ENCODE results near the gene KLHL22. TPM values are rescaled to one million over a fixed set of nuclear protein-coding genes. Genes with fewer than 3 reads are reported as not detected.
"Not testable (repeated sequence)": the region's sequence is repeated elsewhere in the genome, so short reads cannot be mapped to it uniquely, and the experiment has no call there.

The KLHL22 gene
- total RNA-seq, 1 experiment from 2014 or later = 29.4 TPM

- DNase-seq (ENCODE audit: low read depth) = no peak
Observed at GRCh38 chr22:20422271-20423007, 73.2 kb downstream of the KLHL22 start.

GRCh38 chr22:20421507-20421874, 74.1 kb downstream of the KLHL22 start:
- no peak for DNase-seq (ENCODE audit: low read depth)

- no peak for DNase-seq (ENCODE audit: low read depth)
Observed at GRCh38 chr22:20420157-20420842, 75.3 kb downstream of the KLHL22 start.

- no peak for DNase-seq (ENCODE audit: low read depth)
Observed at GRCh38 chr22:20419664-20419951, 76.0 kb downstream of the KLHL22 start.

DNA sequence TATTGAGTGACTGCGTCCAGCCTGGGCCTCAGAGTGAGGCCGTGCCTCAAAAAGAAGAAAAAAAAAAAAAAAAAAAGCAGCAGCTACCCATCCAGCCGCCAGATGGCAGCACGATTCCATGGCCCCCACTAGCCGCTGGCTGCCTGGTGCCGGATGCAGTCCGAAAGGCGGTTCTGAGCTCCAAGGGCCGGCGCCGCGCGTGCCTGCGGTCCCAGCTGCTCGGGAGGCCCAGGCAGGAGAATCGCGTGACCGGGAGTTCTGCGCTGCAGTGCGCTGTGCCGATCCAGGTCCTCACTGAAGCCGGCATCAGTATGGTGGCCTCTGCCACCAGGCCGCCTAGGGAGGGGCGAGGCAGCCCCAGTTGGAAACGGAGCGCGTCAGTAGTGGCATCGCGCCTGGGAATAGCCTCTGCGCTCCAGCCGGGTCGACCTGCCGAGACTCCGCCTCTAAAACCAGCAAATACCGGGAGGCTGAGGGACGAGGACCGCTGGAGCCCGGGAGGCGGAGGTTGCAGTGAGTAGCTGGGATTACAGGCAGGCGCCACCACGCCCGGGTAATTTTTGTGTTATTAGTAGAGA, 77.3 kb downstream of the KLHL22 start:
- DNase-seq (ENCODE audit: low read depth) = peak; percentile 74

- not testable (repeated sequence) for DNase-seq (ENCODE audit: low read depth)
Observed at GRCh38 chr22:20415699-20416098, 79.9 kb downstream of the KLHL22 start.

- not testable (repeated sequence) for DNase-seq (ENCODE audit: low read depth)
Observed at GRCh38 chr22:20415241-20415640, 80.4 kb downstream of the KLHL22 start.

GRCh38 chr22:20414450-20414849, 81.1 kb downstream of the KLHL22 start:
- no peak for DNase-seq (ENCODE audit: low read depth)

GRCh38 chr22:20414059-20414440, 81.5 kb downstream of the KLHL22 start:
- no peak for DNase-seq (ENCODE audit: low read depth)

DNA sequence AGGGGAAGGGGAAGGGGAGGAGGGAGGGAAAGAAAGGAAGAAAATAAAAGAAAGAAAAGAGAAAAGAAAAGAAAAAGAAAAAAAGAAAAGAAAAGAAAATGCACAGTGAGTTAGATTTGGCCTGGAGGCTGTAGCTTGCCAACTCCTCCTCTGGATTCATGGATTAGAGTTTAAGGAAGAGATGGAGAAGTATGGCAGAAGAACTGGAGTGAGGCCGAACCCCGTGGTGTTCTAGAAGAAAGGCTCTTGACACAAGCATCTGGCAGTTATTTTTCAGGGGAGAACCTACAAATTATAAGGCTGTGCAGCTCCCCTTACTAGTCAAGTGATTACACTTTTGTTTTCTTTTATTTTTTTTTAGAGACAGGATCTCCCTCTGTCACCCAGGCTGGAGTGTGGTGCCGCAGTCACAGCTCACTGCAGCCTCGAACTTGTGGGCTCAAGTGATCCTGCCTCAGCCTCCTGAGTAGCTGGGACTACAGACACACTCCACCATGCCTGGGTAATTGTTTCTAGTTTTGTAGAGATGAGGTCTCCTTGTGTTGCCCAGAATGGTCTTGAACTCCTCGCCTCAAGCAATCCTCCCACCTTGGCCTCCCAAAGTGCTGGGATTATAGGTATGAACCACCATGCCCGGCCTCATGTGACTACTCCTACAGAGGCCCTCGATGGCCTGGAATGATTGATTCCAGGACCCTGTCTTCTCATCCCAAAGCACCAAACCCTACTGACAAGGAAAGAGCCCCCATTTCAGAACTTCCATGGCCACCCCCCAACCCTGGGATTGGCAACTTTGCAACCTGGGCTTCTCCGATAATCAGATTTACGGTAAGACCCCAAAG, 82.2 kb downstream of the KLHL22 start:
- no peak for DNase-seq (ENCODE audit: low read depth)

- no peak for DNase-seq (ENCODE audit: low read depth)
Observed at GRCh38 chr22:20412474-20413216, 83.0 kb downstream of the KLHL22 start.

- DNase-seq (ENCODE audit: low read depth) = not testable (repeated sequence)
Observed at GRCh38 chr22:20409385-20409784, 86.2 kb downstream of the KLHL22 start.

- DNase-seq (ENCODE audit: low read depth) = no peak
Observed at GRCh38 chr22:20408891-20409290, 86.7 kb downstream of the KLHL22 start.

DNA sequence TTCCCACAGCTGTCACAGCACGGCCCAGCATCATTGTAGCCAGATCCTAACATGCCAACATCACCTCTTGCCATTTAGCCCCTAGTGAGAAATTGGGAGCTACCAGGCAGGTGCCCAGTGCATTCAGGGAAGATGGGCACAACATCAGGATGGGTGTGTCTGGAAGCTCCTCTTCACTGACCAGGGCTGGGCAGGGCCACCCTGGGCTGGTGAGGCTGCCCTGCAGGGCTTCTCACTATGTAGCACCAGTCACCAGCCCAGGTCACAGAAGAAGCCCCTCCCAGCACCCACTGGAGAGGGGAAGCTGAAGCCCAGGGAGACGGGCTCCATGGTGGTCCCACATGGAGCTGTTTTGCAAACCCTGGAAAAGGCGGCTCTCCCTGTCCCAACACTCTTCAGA, 87.8 kb downstream of the KLHL22 start:
- no peak for DNase-seq (ENCODE audit: low read depth)

- no peak for DNase-seq (ENCODE audit: low read depth)
Observed at GRCh38 chr22:20406686-20407408, 88.7 kb downstream of the KLHL22 start.

DNA sequence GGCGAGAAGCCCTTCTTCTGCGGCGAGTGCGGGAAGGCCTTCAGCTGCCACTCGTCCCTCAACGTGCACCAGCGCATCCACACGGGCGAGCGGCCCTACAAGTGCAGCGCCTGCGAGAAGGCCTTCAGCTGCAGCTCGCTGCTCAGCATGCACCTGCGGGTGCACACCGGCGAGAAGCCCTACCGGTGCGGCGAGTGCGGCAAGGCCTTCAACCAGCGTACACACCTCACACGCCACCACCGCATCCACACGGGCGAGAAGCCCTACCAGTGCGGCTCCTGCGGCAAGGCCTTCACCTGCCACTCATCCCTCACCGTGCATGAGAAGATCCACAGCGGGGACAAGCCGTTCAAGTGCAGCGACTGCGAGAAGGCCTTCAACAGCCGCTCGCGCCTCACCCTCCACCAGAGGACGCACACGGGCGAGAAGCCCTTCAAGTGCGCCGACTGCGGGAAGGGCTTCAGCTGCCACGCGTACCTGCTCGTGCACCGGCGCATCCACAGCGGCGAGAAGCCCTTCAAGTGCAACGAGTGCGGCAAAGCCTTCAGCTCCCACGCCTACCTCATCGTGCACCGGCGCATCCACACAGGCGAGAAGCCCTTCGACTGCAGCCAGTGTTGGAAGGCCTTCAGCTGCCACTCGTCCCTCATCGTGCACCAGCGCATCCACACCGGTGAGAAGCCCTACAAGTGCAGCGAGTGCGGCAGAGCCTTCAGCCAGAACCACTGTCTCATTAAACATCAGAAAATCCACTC, 89.5 kb downstream of the KLHL22 start:
- no peak for DNase-seq (ENCODE audit: low read depth)

- no peak for DNase-seq (ENCODE audit: low read depth)
Observed at GRCh38 chr22:20405291-20405930, 90.2 kb downstream of the KLHL22 start.

DNA sequence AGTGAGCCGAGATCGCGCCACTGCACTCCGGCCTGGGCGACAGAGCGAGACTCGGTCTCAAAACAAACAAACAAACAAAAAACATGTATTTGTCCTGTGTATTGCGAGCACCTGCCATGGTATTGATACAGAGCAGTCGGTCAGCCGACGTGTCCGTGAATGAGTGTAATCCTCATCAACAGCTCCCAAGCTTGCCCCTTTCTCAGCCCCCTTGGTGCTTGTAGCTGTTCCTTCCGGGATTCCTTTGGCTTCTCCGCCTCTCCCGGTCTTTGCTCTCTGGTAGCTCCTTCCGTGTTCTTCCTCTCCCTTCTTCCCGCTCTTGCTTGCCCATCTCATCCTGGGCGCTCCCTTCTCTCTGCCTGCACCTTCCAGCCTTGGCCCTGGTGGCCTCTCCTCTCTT, 90.7 kb downstream of the KLHL22 start:
- no peak for DNase-seq (ENCODE audit: low read depth)

DNA sequence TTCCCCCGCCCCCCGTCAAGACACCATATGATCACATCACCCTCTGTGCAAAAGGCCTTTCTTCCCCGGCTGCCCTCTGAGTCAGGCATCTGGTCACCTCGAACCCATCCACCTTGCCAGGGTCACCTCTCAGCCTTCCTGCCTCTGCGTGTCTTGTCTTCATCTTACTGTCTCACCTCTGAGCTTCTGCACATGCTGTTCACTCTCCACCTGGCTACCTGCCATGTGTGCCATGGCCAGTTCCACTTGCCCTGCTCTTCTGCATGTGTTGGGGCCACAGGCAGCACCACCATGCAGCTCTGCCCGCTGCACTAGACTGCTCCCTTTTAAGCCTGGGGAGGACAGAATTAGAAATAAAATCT, 91.8 kb downstream of the KLHL22 start:
- DNase-seq (ENCODE audit: low read depth) = no peak

Measured in LHCN-M2 (cell line).